Large intestine (tissue), 3 donors: ENCODE results near the gene RFC5. TPM values are rescaled to one million over a fixed set of nuclear protein-coding genes. Genes with fewer than 3 reads are reported as not detected.

Source experiments
- DNase-seq, 2 donors: peaks; one replicate each; pipeline versions ENCODE4 v3.0.0 to v3.0.0-alpha.2; 2013
- H3K27ac ChIP-seq: one replicate; pipeline ENCODE4 v1.5.1; 2013; ENCODE audit warnings: low read length
- H3K27me3 ChIP-seq: 2 replicates; pipeline ENCODE4 v1.6.1; 2013; ENCODE audit warnings: low read length; ENCODE audit not compliant: control insufficient read depth, insufficient read depth
- H3K36me3 ChIP-seq: 2 replicates; pipeline ENCODE4 v1.6.1; 2013; ENCODE audit warnings: low read length; ENCODE audit not compliant: control insufficient read depth, insufficient read depth
- H3K4me1 ChIP-seq: one replicate; pipeline ENCODE4 v1.6.1; 2013; ENCODE audit warnings: low read length; ENCODE audit not compliant: control insufficient read depth, insufficient read depth
- H3K4me3 ChIP-seq: one replicate; pipeline ENCODE4 v1.5.1; 2013; ENCODE audit warnings: low read length
- H3K9me3 ChIP-seq: one replicate; pipeline ENCODE4 v1.6.1; 2013; ENCODE audit warnings: mild to moderate bottlenecking, low read depth, low read length, moderate library complexity; ENCODE audit not compliant: control insufficient read depth
- WGBS: methylation state at CpG from one replicate; pipeline ENCODE4 v1.1.5; 2013; ENCODE audit warnings: low lambda C conversion rate; ENCODE audit not compliant: insufficient coverage; 5-methylcytosine and 5-hydroxymethylcytosine counted together
- polyA plus RNA-seq: library from polyadenylated mRNA; unstranded; fragments of 120-200 nt; gene quantifications from one replicate; pipeline ENCODE4 v1.2.1, GENCODE V29; 2013

The RFC5 gene
- polyA plus RNA-seq, 1 donor: 22.2 TPM

- peak overlapping the region; percentile 73 for H3K4me3 ChIP-seq
- no peak for DNase-seq
- H3K27me3 ChIP-seq: no peaks in the 10 kb centered on the region
- no CpG with 5 or more reads among the region's 11 CpGs for WGBS
- peaks cover 10% of the 10 kb centered on the region for H3K4me1 ChIP-seq
- no peaks in the 10 kb centered on the region for H3K9me3 ChIP-seq
- peaks cover 2% of the 10 kb centered on the region for H3K36me3 ChIP-seq
- peak overlapping the region; percentile 97 for H3K27ac ChIP-seq
Measured at GRCh38 chr12:118059341-118060191, 43.1 kb downstream of the RFC5 start.

GRCh38 chr12:118060301-118061010 is 44.0 kb downstream of the RFC5 start:
- H3K4me3 ChIP-seq: peak overlapping the region; percentile 73
- peak; percentile 43 to 74 for DNase-seq
- peaks cover 2% of the 10 kb centered on the region for H3K36me3 ChIP-seq
- H3K9me3 ChIP-seq: no peaks in the 10 kb centered on the region
- WGBS: no CpG with 5 or more reads among the region's 46 CpGs
- H3K4me1 ChIP-seq: peaks cover 18% of the 10 kb centered on the region
- no peaks in the 10 kb centered on the region for H3K27me3 ChIP-seq
- H3K27ac ChIP-seq: peak overlapping the region; percentile 97

- no peaks in the 10 kb centered on the region for H3K9me3 ChIP-seq
- no peaks in the 10 kb centered on the region for H3K27me3 ChIP-seq
- H3K36me3 ChIP-seq: peaks cover 2% of the 10 kb centered on the region
- DNase-seq: peak; percentile 49 to 70
- H3K4me1 ChIP-seq: peaks cover 22% of the 10 kb centered on the region
- peak within 1 kb of the TSS; percentile 97 for H3K27ac ChIP-seq
- WGBS: 2% methylated on average over 9 of the region's 76 CpGs
- H3K4me3 ChIP-seq: peak within 1 kb of the TSS; percentile 73
Measured at GRCh38 chr12:118061011-118061872, 44.7 kb downstream of the RFC5 start, which contains the start of gene WSB2. TSS of gene WSB2 (minus strand) at chr12:118061179. CDS start at chr12:118061048, 131 bp downstream.

GRCh38 chr12:118061873-118062843 is 45.7 kb downstream of the RFC5 start:
- Histone ChIP-seq H3K27ac (peak overlapping the region; percentile 95), H3K4me1 (peaks cover 22% of the 10 kb centered on the region)
- under 1% methylated on average over 12 of the region's 44 CpGs for WGBS

GRCh38 chr12:118063576-118064391 is 47.3 kb downstream of the RFC5 start:
- Histone ChIP-seq H3K4me1 (peaks cover 22% of the 10 kb centered on the region), H3K27ac (peak overlapping the region; percentile 95), H3K36me3 (no peaks in the 10 kb centered on the region), H3K9me3 (no peaks in the 10 kb centered on the region), H3K27me3 (no peaks in the 10 kb centered on the region), H3K4me3 (no peak overlapping the region)
- no CpG with 5 or more reads among the region's 4 CpGs for WGBS
- DNase-seq: peak in 1 of 2 donors; percentile 84

More at GRCh38 chr12:118061873-118062843, 45.7 kb downstream of the RFC5 start:
- Histone ChIP-seq H3K27me3 (no peaks in the 10 kb centered on the region), H3K4me3 (peak overlapping the region; percentile 73), H3K36me3 (peaks cover 2% of the 10 kb centered on the region), H3K9me3 (no peaks in the 10 kb centered on the region)
- DNase-seq: peak in 1 of 2 donors; percentile 72

GRCh38 chr12:118064608-118065007 is 48.1 kb downstream of the RFC5 start:
- WGBS: no CpG with 5 or more reads among the region's 2 CpGs
- H3K4me1 ChIP-seq: peaks cover 22% of the 10 kb centered on the region
- no peaks in the 10 kb centered on the region for H3K36me3 ChIP-seq
- no peaks in the 10 kb centered on the region for H3K9me3 ChIP-seq
- peak overlapping the region; percentile 95 for H3K27ac ChIP-seq
- no peaks in the 10 kb centered on the region for H3K27me3 ChIP-seq
- DNase-seq: no peak
- H3K4me3 ChIP-seq: no peak overlapping the region

GRCh38 chr12:118065380-118065779 is 48.9 kb downstream of the RFC5 start:
- no peak overlapping the region for H3K4me3 ChIP-seq
- H3K4me1 ChIP-seq: peaks cover 22% of the 10 kb centered on the region
- H3K27ac ChIP-seq: no peak overlapping the region
- H3K36me3 ChIP-seq: peaks cover 2% of the 10 kb centered on the region
- no CpG with 5 or more reads among the region's 1 CpG for WGBS
- no peak for DNase-seq
- no peaks in the 10 kb centered on the region for H3K9me3 ChIP-seq
- no peaks in the 10 kb centered on the region for H3K27me3 ChIP-seq

GRCh38 chr12:118068445-118068844 is 51.9 kb downstream of the RFC5 start:
- Histone ChIP-seq H3K27ac (no peak overlapping the region), H3K4me1 (peaks cover 18% of the 10 kb centered on the region), H3K9me3 (no peaks in the 10 kb centered on the region), H3K4me3 (no peak overlapping the region), H3K27me3 (no peaks in the 10 kb centered on the region), H3K36me3 (peaks cover 6% of the 10 kb centered on the region)
- 100% methylated on average over 1 of the region's 2 CpGs for WGBS
- no peak for DNase-seq

GRCh38 chr12:118070650-118071049 is 54.1 kb downstream of the RFC5 start:
- H3K36me3 ChIP-seq: peaks cover 9% of the 10 kb centered on the region
- DNase-seq: peak; percentile 23 to 48
- no CpG with 5 or more reads among the region's 3 CpGs for WGBS
- no peaks in the 10 kb centered on the region for H3K27me3 ChIP-seq
- no peak overlapping the region for H3K4me3 ChIP-seq
- no peak overlapping the region for H3K27ac ChIP-seq
- H3K4me1 ChIP-seq: peaks cover 2% of the 10 kb centered on the region
- no peaks in the 10 kb centered on the region for H3K9me3 ChIP-seq
